Prostate gland (tissue), 2 donors: ENCODE data around the gene CUX1. TPM values are rescaled to one million over a fixed set of nuclear protein-coding genes. Genes with fewer than 3 reads are reported as not detected.

Source experiments
- DNase-seq: peaks from one replicate; pipeline ENCODE4 v3.0.0-alpha.2; 2019; ENCODE audit warnings: low spot score
- H3K27ac ChIP-seq, 2 donors: fragments of 200-600 bp; sonication (generic); 2 replicates each; pipeline ENCODE4 v1.5.1; 2017 to 2019
- H3K27me3 ChIP-seq: fragments of 200-600 bp; sonication (generic); replicated peaks from 2 replicates; pipeline ENCODE4 v1.5.1; 2019; ENCODE audit not compliant: insufficient read depth
- H3K36me3 ChIP-seq, 2 donors: fragments of 200-600 bp; sonication (generic); 1 replicate in 1 of 2; 2 replicates in 1 of 2; pipeline versions ENCODE4 v1.5.1 to v1.8.1; 2017 to 2019
- H3K4me1 ChIP-seq: fragments of 200-600 bp; sonication (generic); replicated peaks from 2 replicates; pipeline ENCODE4 v1.5.1; 2019
- H3K4me3 ChIP-seq, 2 donors: fragments of 200-600 bp; sonication (generic); 2 replicates each; pipeline ENCODE4 v1.5.1; 2017 to 2019
- H3K9me3 ChIP-seq: fragments of 200-600 bp; sonication (generic); 2 replicates; pipeline ENCODE4 v1.5.1; 2017
- CTCF ChIP-seq, 4 experiments: fragments of 200-600 bp in 2 of 4; fragments of 450-650 bp in 2 of 4; sonication (generic) in 2 of 4; IDR thresholded peaks; 1 replicate in 3 of 4; 2 replicates in 1 of 4; pipeline ENCODE4 v1.5.1; 2016 to 2019; ENCODE audit warnings: antibody characterized with exemption in 4 of 4, mild to moderate bottlenecking in 2 of 4, moderate library complexity in 2 of 4
- POLR2A ChIP-seq: fragments of 450-650 bp; IDR thresholded peaks from one replicate; pipeline ENCODE4 v1.6.1; 2016; ENCODE audit warnings: antibody characterized with exemption, mild to moderate bottlenecking
- POLR2AphosphoS5 ChIP-seq: sonication (generic); formaldehyde crosslinking; IDR thresholded peaks from one replicate; pipeline ENCODE4 v1.6.1; 2017; ENCODE audit warnings: antibody characterized with exemption
- WGBS: methylation state at CpG from one replicate; pipeline ENCODE4 v1.1.5; 2018; 5-methylcytosine and 5-hydroxymethylcytosine counted together
- intact Hi-C: fragments of 100-400 bp; cut with DNase I; formaldehyde crosslinking; loops from one replicate; pipeline ENCODE4 v1.14.2; 2022
- total RNA-seq, 2 donors: library from RNA; depleted of rRNA; stranded (reverse); fragments of >200 nt; gene quantifications; one replicate each; pipeline ENCODE4 v1.1.0, GENCODE V29; 2016

Gene CUX1
- total RNA-seq, 2 donors from 2014 or later = 96.3 to 99.2 TPM

GRCh38 chr7:102072636-102073209 lies 255.3 kb downstream of the CUX1 start:
- H3K36me3 ChIP-seq = no peaks in the 10 kb centered on the region
- no peak overlapping the region for H3K27ac ChIP-seq
- intact Hi-C loops = no loop called here
- H3K9me3 ChIP-seq = no peaks in the 10 kb centered on the region
- TF ChIP-seq POLR2AphosphoS5 (no peak), CTCF (IDR thresholded peaks at IDR 0.05) (no peak), POLR2A (no peak)
- H3K27me3 ChIP-seq = no peaks in the 10 kb centered on the region
- H3K4me3 ChIP-seq = no peak overlapping the region
- H3K4me1 ChIP-seq = peaks cover 4% of the 10 kb centered on the region
- no peak for DNase-seq
- WGBS = 92% methylated on average over 8 of the region's 8 CpGs

GRCh38 chr7:102073931-102074880 lies 256.8 kb downstream of the CUX1 start:
- H3K36me3 ChIP-seq = no peaks in the 10 kb centered on the region
- 94% methylated on average over 14 of the region's 14 CpGs for WGBS
- intact Hi-C loops = no loop called here
- TF ChIP-seq CTCF (IDR thresholded peaks at IDR 0.05) = no peak
- no peak for TF ChIP-seq POLR2A
- no peak for TF ChIP-seq POLR2AphosphoS5
- H3K27me3 ChIP-seq = no peaks in the 10 kb centered on the region
- H3K9me3 ChIP-seq = no peaks in the 10 kb centered on the region
- no peak overlapping the region for H3K4me3 ChIP-seq
- H3K4me1 ChIP-seq = peaks cover 4% of the 10 kb centered on the region
- H3K27ac ChIP-seq = no peak overlapping the region
- no peak for DNase-seq

GRCh38 chr7:102075126-102075525 lies 257.7 kb downstream of the CUX1 start:
- intact Hi-C loops = no loop called here
- Histone ChIP-seq H3K27ac (no peak overlapping the region), H3K27me3 (no peaks in the 10 kb centered on the region), H3K36me3 (no peaks in the 10 kb centered on the region), H3K9me3 (no peaks in the 10 kb centered on the region), H3K4me1 (peaks cover 4% of the 10 kb centered on the region), H3K4me3 (no peak overlapping the region)
- no peak for DNase-seq
- TF ChIP-seq POLR2A (no peak), POLR2AphosphoS5 (no peak), CTCF (IDR thresholded peaks at IDR 0.05) (no peak)
- WGBS = 91% methylated on average over 9 of the region's 9 CpGs

- Histone ChIP-seq H3K27ac (no peak overlapping the region), H3K4me1 (peaks cover 4% of the 10 kb centered on the region), H3K9me3 (no peaks in the 10 kb centered on the region), H3K4me3 (no peak overlapping the region), H3K27me3 (no peaks in the 10 kb centered on the region), H3K36me3 (no peaks in the 10 kb centered on the region)
- DNase-seq = peak; percentile 14
- WGBS = 57% methylated on average over 11 of the region's 11 CpGs
- intact Hi-C loops = no loop called here
- TF ChIP-seq POLR2AphosphoS5 = peak; percentile 76
- no peak for TF ChIP-seq POLR2A
Measured at GRCh38 chr7:102075553-102076135, 258.2 kb downstream of the CUX1 start.

GRCh38 chr7:102077081-102077480 lies 259.7 kb downstream of the CUX1 start:
- DNase-seq = no peak
- intact Hi-C loops = no loop called here
- Histone ChIP-seq H3K27me3 (no peaks in the 10 kb centered on the region), H3K9me3 (no peaks in the 10 kb centered on the region), H3K36me3 (no peaks in the 10 kb centered on the region), H3K4me1 (peaks cover 4% of the 10 kb centered on the region), H3K27ac (no peak overlapping the region), H3K4me3 (no peak overlapping the region)
- TF ChIP-seq POLR2AphosphoS5 (no peak), POLR2A (no peak), CTCF (IDR thresholded peaks at IDR 0.05) (no peak)
- WGBS = 86% methylated on average over 5 of the region's 5 CpGs
